ENCODE results near the gene INCA1.

Gene INCA1

GRCh38 chr17:4944163-4944553 is 53.2 kb downstream of the INCA1 start:
- Histone ChIP-seq H3K27ac (ENCODE audit: insufficient read depth, low read depth, low read length, poor library complexity, severe bottlenecking) (no peak overlapping the region), H3K4me3 (ENCODE audit: insufficient read depth, low read depth, low read length) (no peak overlapping the region), H3K4me1 (ENCODE audit: control insufficient read depth, insufficient read depth, low read length) (peaks cover 16% of the 10 kb centered on the region), H3K27me3 (ENCODE audit: control insufficient read depth, insufficient read depth, low read length, poor library complexity, severe bottlenecking) (no peaks in the 10 kb centered on the region), H3K36me3 (ENCODE audit: control insufficient read depth, insufficient read depth, low read length) (peaks cover 29% of the 10 kb centered on the region), H3K9me3 (ENCODE audit: control insufficient read depth, low read length) (no peaks in the 10 kb centered on the region)
- WGBS, 2 experiments: 84 to 90% methylated on average over 3 of the region's 3 CpGs

- H3K9me3 ChIP-seq (ENCODE audit: control insufficient read depth, low read length): no peaks in the 10 kb centered on the region
- H3K27me3 ChIP-seq (ENCODE audit: control insufficient read depth, insufficient read depth, low read length, poor library complexity, severe bottlenecking): no peaks in the 10 kb centered on the region
- WGBS, 2 experiments: 95 to 96% methylated on average over 13 of the region's 13 CpGs
- no peak overlapping the region for H3K27ac ChIP-seq (ENCODE audit: insufficient read depth, low read depth, low read length, poor library complexity, severe bottlenecking)
- H3K4me1 ChIP-seq (ENCODE audit: control insufficient read depth, insufficient read depth, low read length): peaks cover 24% of the 10 kb centered on the region
- H3K36me3 ChIP-seq (ENCODE audit: control insufficient read depth, insufficient read depth, low read length): peaks cover 29% of the 10 kb centered on the region
- no peak overlapping the region for H3K4me3 ChIP-seq (ENCODE audit: insufficient read depth, low read depth, low read length)
Measured at GRCh38 chr17:4942760-4943508, 54.4 kb downstream of the INCA1 start.

- Histone ChIP-seq H3K4me1 (ENCODE audit: control insufficient read depth, insufficient read depth, low read length) (peaks cover 17% of the 10 kb centered on the region), H3K9me3 (ENCODE audit: control insufficient read depth, low read length) (no peaks in the 10 kb centered on the region), H3K27me3 (ENCODE audit: control insufficient read depth, insufficient read depth, low read length, poor library complexity, severe bottlenecking) (no peaks in the 10 kb centered on the region), H3K4me3 (ENCODE audit: insufficient read depth, low read depth, low read length) (peak overlapping the region; percentile 92), H3K36me3 (ENCODE audit: control insufficient read depth, insufficient read depth, low read length) (peaks cover 38% of the 10 kb centered on the region), H3K27ac (ENCODE audit: insufficient read depth, low read depth, low read length, poor library complexity, severe bottlenecking) (no peak overlapping the region)
- WGBS, 2 experiments: 82 to 84% methylated on average over 4 of the region's 4 CpGs
Measured at GRCh38 chr17:4941319-4941610, 56.1 kb downstream of the INCA1 start.

GRCh38 chr17:4940555-4941318 is 56.6 kb downstream of the INCA1 start:
- Histone ChIP-seq H3K9me3 (ENCODE audit: control insufficient read depth, low read length) (no peaks in the 10 kb centered on the region), H3K36me3 (ENCODE audit: control insufficient read depth, insufficient read depth, low read length) (peaks cover 38% of the 10 kb centered on the region), H3K27me3 (ENCODE audit: control insufficient read depth, insufficient read depth, low read length, poor library complexity, severe bottlenecking) (no peaks in the 10 kb centered on the region), H3K4me3 (ENCODE audit: insufficient read depth, low read depth, low read length) (peak overlapping the region; percentile 92), H3K27ac (ENCODE audit: insufficient read depth, low read depth, low read length, poor library complexity, severe bottlenecking) (peak overlapping the region; percentile 89), H3K4me1 (ENCODE audit: control insufficient read depth, insufficient read depth, low read length) (peaks cover 15% of the 10 kb centered on the region)
- WGBS, 2 experiments: 2% methylated on average over 29 of the region's 29 CpGs

GRCh38 chr17:4939796-4940554 is 57.3 kb downstream of the INCA1 start, which contains the start of the genes RNF167 and SLC25A11:
TSS of gene RNF167 (plus strand) at chr17:4940268. CDS start at chr17:4940910, 642 bp downstream.
TSS of gene SLC25A11 (minus strand) at chr17:4940046. CDS start at chr17:4939910, 136 bp downstream.
- Histone ChIP-seq H3K27me3 (ENCODE audit: control insufficient read depth, insufficient read depth, low read length, poor library complexity, severe bottlenecking) (no peaks in the 10 kb centered on the region), H3K36me3 (ENCODE audit: control insufficient read depth, insufficient read depth, low read length) (peaks cover 31% of the 10 kb centered on the region), H3K27ac (ENCODE audit: insufficient read depth, low read depth, low read length, poor library complexity, severe bottlenecking) (peak within 1 kb of the TSS; percentile 89), H3K4me3 (ENCODE audit: insufficient read depth, low read depth, low read length) (peak within 1 kb of the TSS; percentile 92), H3K9me3 (ENCODE audit: control insufficient read depth, low read length) (no peaks in the 10 kb centered on the region), H3K4me1 (ENCODE audit: control insufficient read depth, insufficient read depth, low read length) (peaks cover 15% of the 10 kb centered on the region)
- WGBS, 2 experiments: 0% methylated on average over 72 of the region's 72 CpGs

GRCh38 chr17:4939546-4939795 is 57.9 kb downstream of the INCA1 start:
- WGBS, 2 experiments: 0 to 1% methylated on average over 16 of the region's 16 CpGs
- Histone ChIP-seq H3K4me1 (ENCODE audit: control insufficient read depth, insufficient read depth, low read length) (peaks cover 15% of the 10 kb centered on the region), H3K27ac (ENCODE audit: insufficient read depth, low read depth, low read length, poor library complexity, severe bottlenecking) (peak overlapping the region; percentile 89), H3K27me3 (ENCODE audit: control insufficient read depth, insufficient read depth, low read length, poor library complexity, severe bottlenecking) (no peaks in the 10 kb centered on the region), H3K36me3 (ENCODE audit: control insufficient read depth, insufficient read depth, low read length) (peaks cover 26% of the 10 kb centered on the region), H3K4me3 (ENCODE audit: insufficient read depth, low read depth, low read length) (peak overlapping the region; percentile 92), H3K9me3 (ENCODE audit: control insufficient read depth, low read length) (no peaks in the 10 kb centered on the region)

GRCh38 chr17:4938688-4939545 is 58.4 kb downstream of the INCA1 start:
- Histone ChIP-seq H3K4me1 (ENCODE audit: control insufficient read depth, insufficient read depth, low read length) (peaks cover 15% of the 10 kb centered on the region), H3K27me3 (ENCODE audit: control insufficient read depth, insufficient read depth, low read length, poor library complexity, severe bottlenecking) (no peaks in the 10 kb centered on the region), H3K4me3 (ENCODE audit: insufficient read depth, low read depth, low read length) (peak overlapping the region; percentile 92), H3K9me3 (ENCODE audit: control insufficient read depth, low read length) (no peaks in the 10 kb centered on the region), H3K27ac (ENCODE audit: insufficient read depth, low read depth, low read length, poor library complexity, severe bottlenecking) (peak overlapping the region; percentile 89), H3K36me3 (ENCODE audit: control insufficient read depth, insufficient read depth, low read length) (peaks cover 26% of the 10 kb centered on the region)
- WGBS, 2 experiments: 73 to 75% methylated on average over 19 of the region's 19 CpGs

Measured in ectodermal cell (in vitro differentiated cells).